HG03521 (cell line): ENCODE measurements around the gene CORT.
"Not testable (repeated sequence)": the region's sequence is repeated elsewhere in the genome, so short reads cannot be mapped to it uniquely, and the experiment has no call there.

Source experiments
- ATAC-seq: cut with Tn5 transposase; IDR thresholded peaks from one replicate; pipeline ENCODE4 v1.9.1; 2021; ENCODE audit warnings: mild to moderate bottlenecking, moderate library complexity; ENCODE audit not compliant: unreplicated experiment

The CORT gene

GRCh38 chr1:10437052-10437451, 12.8 kb upstream of the CORT start:
- no peak for ATAC-seq

GRCh38 chr1:10438677-10439163, 11.1 kb upstream of the CORT start:
- ATAC-seq = no peak

GRCh38 chr1:10440305-10440704, 9.5 kb upstream of the CORT start:
- no peak for ATAC-seq

- no peak for ATAC-seq
Observed at GRCh38 chr1:10440794-10441193, 9.0 kb upstream of the CORT start.

GRCh38 chr1:10444248-10444647, 5.6 kb upstream of the CORT start:
- no peak for ATAC-seq

GRCh38 chr1:10444795-10445397, 4.9 kb upstream of the CORT start:
- ATAC-seq = no peak

- no peak for ATAC-seq
Observed at GRCh38 chr1:10446790-10447422, 2.9 kb upstream of the CORT start.

- no peak for ATAC-seq
Observed at GRCh38 chr1:10450156-10450814, 454 bp downstream of the CORT start.

- no peak for ATAC-seq
Observed at GRCh38 chr1:10450836-10451235, 1.0 kb downstream of the CORT start.

GRCh38 chr1:10451287-10451686, 1.5 kb downstream of the CORT start:
- no peak for ATAC-seq

GRCh38 chr1:10456048-10456447, 6.2 kb downstream of the CORT start:
- no peak for ATAC-seq

- no peak for ATAC-seq
Observed at GRCh38 chr1:10456661-10457060, 6.8 kb downstream of the CORT start.

GRCh38 chr1:10457462-10457861, 7.6 kb downstream of the CORT start:
- ATAC-seq = not testable (repeated sequence)

- ATAC-seq = no peak
Observed at GRCh38 chr1:10457875-10458274, 8.0 kb downstream of the CORT start.

GRCh38 chr1:10459184-10459583, 9.4 kb downstream of the CORT start:
- no peak for ATAC-seq

- no peak for ATAC-seq
Observed at GRCh38 chr1:10467078-10467477, 17.2 kb downstream of the CORT start.

- ATAC-seq = no peak
Observed at GRCh38 chr1:10470043-10470442, 20.2 kb downstream of the CORT start.

GRCh38 chr1:10471411-10472219, 21.8 kb downstream of the CORT start:
- no peak for ATAC-seq

- peak; percentile 84 for ATAC-seq
Observed at GRCh38 chr1:10472220-10473144, 22.7 kb downstream of the CORT start, which contains the start of gene DFFA. Gene DFFA, minus strand, starts transcription at chr1:10472529. Its CDS starts 71 bp downstream, at chr1:10472458.

GRCh38 chr1:10473145-10473765, 23.4 kb downstream of the CORT start:
- ATAC-seq = no peak
